ENCODE results near the gene POLR2L. TPM values are rescaled to one million over a fixed set of nuclear protein-coding genes. Genes with fewer than 3 reads are reported as not detected.

Gene POLR2L
- total and polyA plus RNA-seq, 2 experiments from 2014 or later: 113 to 804 TPM

GRCh38 chr11:862081-862661 is 19.8 kb upstream of the POLR2L start:
- H3K9me3 ChIP-seq (ENCODE audit: low read depth): no peaks in the 10 kb centered on the region
- H3K27me3 ChIP-seq (replicated peaks; ENCODE audit: insufficient read depth): no peaks in the 10 kb centered on the region
- H3K36me3 ChIP-seq (ENCODE audit: low read depth): no peaks in the 10 kb centered on the region
- 60 to 70% methylated on average over 19 to 20 of the region's 20 CpGs for WGBS, 2 experiments (ENCODE audit: low coverage in 1 of 2, low lambda C conversion rate in 2 of 2, missing lambda C conversion rate in 2 of 2)
- H3K4me2 ChIP-seq (ENCODE audit: unreplicated experiment): no peak overlapping the region
- H3K9ac ChIP-seq: no peak overlapping the region
- H4K20me1 ChIP-seq (ENCODE audit: insufficient read depth): no peaks in the 10 kb centered on the region
- H2AFZ ChIP-seq: no peak overlapping the region
- no peaks in the 10 kb centered on the region for H3K9me2 ChIP-seq (ENCODE audit: insufficient read depth)
- H3K4me1 ChIP-seq (ENCODE audit: insufficient read depth): 0 out of 2 replicates have a peak, but pooled peaks cover 7% of the 10 kb centered on the region
- TF ChIP-seq EZH2 (IDR thresholded peaks at IDR 0.05; ENCODE audit: insufficient read depth, poor library complexity, severe bottlenecking) (no peak), EZH2phosphoT487 (IDR thresholded peaks at IDR 0.05; ENCODE audit: insufficient read depth, low read depth) (no peak)
- H3K79me2 ChIP-seq (ENCODE audit: insufficient read depth): no peaks in the 10 kb centered on the region
- H3K4me3 ChIP-seq: no peak overlapping the region
- in situ Hi-C loops (cut with MboI): no loop called here
- H3K27ac ChIP-seq: no peak overlapping the region
- DNase-seq: no peak
- H3F3A ChIP-seq (ENCODE audit: insufficient read depth): no peaks in the 10 kb centered on the region

GRCh38 chr11:861105-861479 is 18.8 kb upstream of the POLR2L start:
- no peaks in the 10 kb centered on the region for H3F3A ChIP-seq (ENCODE audit: insufficient read depth)
- no peak overlapping the region for H3K4me3 ChIP-seq
- H4K20me1 ChIP-seq (ENCODE audit: insufficient read depth): no peaks in the 10 kb centered on the region
- no peak for DNase-seq
- H3K4me2 ChIP-seq (ENCODE audit: unreplicated experiment): no peak overlapping the region
- 0 out of 2 replicates have a peak, but pooled peaks cover 7% of the 10 kb centered on the region for H3K4me1 ChIP-seq (ENCODE audit: insufficient read depth)
- no peak overlapping the region for H3K27ac ChIP-seq
- no peaks in the 10 kb centered on the region for H3K27me3 ChIP-seq (replicated peaks; ENCODE audit: insufficient read depth)
- H3K9me2 ChIP-seq (ENCODE audit: insufficient read depth): no peaks in the 10 kb centered on the region
- H2AFZ ChIP-seq: no peak overlapping the region
- no peaks in the 10 kb centered on the region for H3K79me2 ChIP-seq (ENCODE audit: insufficient read depth)
- in situ Hi-C loops (cut with MboI): no loop called here
- WGBS, 2 experiments (ENCODE audit: low coverage in 1 of 2, low lambda C conversion rate in 2 of 2, missing lambda C conversion rate in 2 of 2): 96 to 98% methylated on average over 14 of the region's 14 CpGs
- no peaks in the 10 kb centered on the region for H3K36me3 ChIP-seq (ENCODE audit: low read depth)
- TF ChIP-seq EZH2phosphoT487 (IDR thresholded peaks at IDR 0.05; ENCODE audit: insufficient read depth, low read depth): no peak
- no peak for TF ChIP-seq EZH2 (IDR thresholded peaks at IDR 0.05; ENCODE audit: insufficient read depth, poor library complexity, severe bottlenecking)
- no peak overlapping the region for H3K9ac ChIP-seq
- no peaks in the 10 kb centered on the region for H3K9me3 ChIP-seq (ENCODE audit: low read depth)

- no peak overlapping the region for H2AFZ ChIP-seq
- H3K4me3 ChIP-seq: no peak overlapping the region
- no peaks in the 10 kb centered on the region for H3K9me3 ChIP-seq (ENCODE audit: low read depth)
- peak overlapping the region; percentile 42; the same call in 1 of the 2 replicates for H3K9ac ChIP-seq
- 87 to 90% methylated on average over 20 to 21 of the region's 21 CpGs for whole genome bisulfite sequencing, 2 experiments (ENCODE audit: low coverage in 1 of 2, low lambda C conversion rate in 2 of 2, missing lambda C conversion rate in 2 of 2)
- TF ChIP-seq EZH2 (IDR thresholded peaks at IDR 0.05; ENCODE audit: insufficient read depth, poor library complexity, severe bottlenecking) (no peak), EZH2phosphoT487 (IDR thresholded peaks at IDR 0.05; ENCODE audit: insufficient read depth, low read depth) (no peak)
- H3K4me1 ChIP-seq (ENCODE audit: insufficient read depth): 0 out of 2 replicates have a peak, but pooled peaks cover 7% of the 10 kb centered on the region
- H3K4me2 ChIP-seq (ENCODE audit: unreplicated experiment): no peak overlapping the region
- no peak for DNase-seq
- in situ Hi-C loops (cut with MboI): no loop called here
- no peaks in the 10 kb centered on the region for H3K79me2 ChIP-seq (ENCODE audit: insufficient read depth)
- no peaks in the 10 kb centered on the region for H4K20me1 ChIP-seq (ENCODE audit: insufficient read depth)
- no peaks in the 10 kb centered on the region for H3K36me3 ChIP-seq (ENCODE audit: low read depth)
- no peaks in the 10 kb centered on the region for H3K9me2 ChIP-seq (ENCODE audit: insufficient read depth)
- H3K27me3 ChIP-seq (replicated peaks; ENCODE audit: insufficient read depth): no peaks in the 10 kb centered on the region
- H3K27ac ChIP-seq: peak overlapping the region; percentile 25; the same call in 1 of the 2 replicates
- H3F3A ChIP-seq (ENCODE audit: insufficient read depth): no peaks in the 10 kb centered on the region
These were observed 18.1 kb upstream of the POLR2L start for GRCh38 chr11:860234-861104.

GRCh38 chr11:859394-860131 is 17.2 kb upstream of the POLR2L start:
- Histone ChIP-seq H3K9me2 (ENCODE audit: insufficient read depth) (no peaks in the 10 kb centered on the region), H3K79me2 (ENCODE audit: insufficient read depth) (0 out of 2 replicates have a peak, but pooled peaks cover 5% of the 10 kb centered on the region), H3K4me3 (no peak overlapping the region), H3K4me2 (ENCODE audit: unreplicated experiment) (peak overlapping the region; percentile 48), H4K20me1 (ENCODE audit: insufficient read depth) (no peaks in the 10 kb centered on the region), H3K9me3 (ENCODE audit: low read depth) (no peaks in the 10 kb centered on the region), H3K27ac (peak overlapping the region; percentile 25; the same call in 1 of the 2 replicates), H3K9ac (peak overlapping the region; percentile 42; the same call in 1 of the 2 replicates), H3F3A (ENCODE audit: insufficient read depth) (no peaks in the 10 kb centered on the region), H3K27me3 (replicated peaks; ENCODE audit: insufficient read depth) (no peaks in the 10 kb centered on the region), H2AFZ (no peak overlapping the region), H3K4me1 (ENCODE audit: insufficient read depth) (0 out of 2 replicates have a peak, but pooled peaks cover 7% of the 10 kb centered on the region), H3K36me3 (ENCODE audit: low read depth) (no peaks in the 10 kb centered on the region)
- in situ Hi-C loops (cut with MboI): no loop called here
- DNase-seq: peak; percentile 91
- TF ChIP-seq EZH2phosphoT487 (IDR thresholded peaks at IDR 0.05; ENCODE audit: insufficient read depth, low read depth) (no peak), EZH2 (IDR thresholded peaks at IDR 0.05; ENCODE audit: insufficient read depth, poor library complexity, severe bottlenecking) (no peak)
- WGBS, 2 experiments (ENCODE audit: low coverage in 1 of 2, low lambda C conversion rate in 2 of 2, missing lambda C conversion rate in 2 of 2): 28 to 37% methylated on average over 14 to 31 of the region's 31 CpGs

All from GM23248 (cell line).